GM19452 (cell line): ENCODE data around the gene ZSCAN22.

Experiments used
- ATAC-seq: cut with Tn5 transposase; IDR thresholded peaks from one replicate; pipeline ENCODE4 v1.9.1; 2021; ENCODE audit not compliant: unreplicated experiment

The ZSCAN22 gene

GRCh38 chr19:58317476-58318072 is 9.2 kb upstream of the ZSCAN22 start:
- no peak for ATAC-seq

- ATAC-seq, result no peak
These were observed 8.5 kb upstream of the ZSCAN22 start for GRCh38 chr19:58318297-58318696.

- no peak for ATAC-seq
These were observed 7.6 kb upstream of the ZSCAN22 start for GRCh38 chr19:58319241-58319640.

- ATAC-seq, result no peak
These were observed 1.3 kb upstream of the ZSCAN22 start for GRCh38 chr19:58325311-58326022.

GRCh38 chr19:58326501-58326913 is 287 bp upstream of the ZSCAN22 start:
- ATAC-seq, result no peak

- no peak for ATAC-seq
These were observed 2.2 kb downstream of the ZSCAN22 start for GRCh38 chr19:58328999-58329398.

GRCh38 chr19:58330458-58330857 is 3.7 kb downstream of the ZSCAN22 start:
- no peak for ATAC-seq

- no peak for ATAC-seq
These were observed 5.9 kb downstream of the ZSCAN22 start for GRCh38 chr19:58332697-58333096.

GRCh38 chr19:58334691-58335249 is 8.0 kb downstream of the ZSCAN22 start:
- ATAC-seq, result no peak

GRCh38 chr19:58335630-58336029 is 8.8 kb downstream of the ZSCAN22 start:
- no peak for ATAC-seq

GRCh38 chr19:58336216-58336615 is 9.4 kb downstream of the ZSCAN22 start:
- ATAC-seq, result no peak

GRCh38 chr19:58336820-58337219 is 10.0 kb downstream of the ZSCAN22 start:
- no peak for ATAC-seq

GRCh38 chr19:58338336-58338735 is 11.5 kb downstream of the ZSCAN22 start:
- no peak for ATAC-seq

GRCh38 chr19:58338825-58339558 is 12.2 kb downstream of the ZSCAN22 start:
- no peak for ATAC-seq

- ATAC-seq, result no peak
These were observed 18.8 kb downstream of the ZSCAN22 start for GRCh38 chr19:58345558-58345957.

GRCh38 chr19:58346961-58347929 is 20.5 kb downstream of the ZSCAN22 start:
- ATAC-seq, result peak; percentile 85

GRCh38 chr19:58348080-58348479 is 21.3 kb downstream of the ZSCAN22 start:
- peak; percentile 13 for ATAC-seq

- ATAC-seq, result no peak
These were observed 22.8 kb downstream of the ZSCAN22 start for GRCh38 chr19:58349590-58349989.

- no peak for ATAC-seq
These were observed 23.4 kb downstream of the ZSCAN22 start for GRCh38 chr19:58350001-58350861.
